NCI-H460 (cell line): ENCODE results near the gene NAP1L5. TPM values are rescaled to one million over a fixed set of nuclear protein-coding genes. Genes with fewer than 3 reads are reported as not detected.

ENCODE experiments used
- DNase-seq: peaks from one replicate; pipeline ENCODE4 v3.0.0-alpha.2; 2016; ENCODE audit warnings: low read depth; ENCODE audit errors: extremely low read depth
- total RNA-seq: library from RNA; depleted of rRNA; stranded (reverse); fragments of >200 nt; shearing (Covaris generic); gene quantifications from 2 replicates; pipeline ENCODE4 v1.2.3, GENCODE V29; 2014

NAP1L5 gene
- total RNA-seq, 1 experiment from 2014 or later = 4.8 TPM

- DNase-seq = no peak
These were observed 26.8 kb upstream of the NAP1L5 start for GRCh38 chr4:88724406-88724805.

GRCh38 chr4:88722828-88723227, 25.2 kb upstream of the NAP1L5 start:
- no peak for DNase-seq

- DNase-seq = no peak
These were observed 24.7 kb upstream of the NAP1L5 start for GRCh38 chr4:88722276-88722780.

GRCh38 chr4:88720451-88721428, 23.1 kb upstream of the NAP1L5 start:
- no peak for DNase-seq

- DNase-seq = no peak
These were observed 21.8 kb upstream of the NAP1L5 start for GRCh38 chr4:88719381-88719780.

GRCh38 chr4:88718098-88718497, 20.5 kb upstream of the NAP1L5 start:
- no peak for DNase-seq

GRCh38 chr4:88713782-88714181, 16.2 kb upstream of the NAP1L5 start:
- DNase-seq = no peak

- no peak for DNase-seq
These were observed 12.4 kb upstream of the NAP1L5 start for GRCh38 chr4:88709989-88710388.

GRCh38 chr4:88706574-88706973, 8.9 kb upstream of the NAP1L5 start:
- DNase-seq = peak; percentile 51

GRCh38 chr4:88705805-88706492, 8.3 kb upstream of the NAP1L5 start:
- no peak for DNase-seq

GRCh38 chr4:88705223-88705622, 7.6 kb upstream of the NAP1L5 start:
- DNase-seq = no peak

- no peak for DNase-seq
These were observed 5.2 kb upstream of the NAP1L5 start for GRCh38 chr4:88702782-88703181.

GRCh38 chr4:88698519-88698918, 890 bp upstream of the NAP1L5 start:
- no peak for DNase-seq

GRCh38 chr4:88697141-88697540, 488 bp downstream of the NAP1L5 start:
- no peak for DNase-seq

GRCh38 chr4:88696630-88697029, 999 bp downstream of the NAP1L5 start:
- no peak for DNase-seq

- DNase-seq = no peak
These were observed 3.8 kb downstream of the NAP1L5 start for GRCh38 chr4:88693792-88694191.

GRCh38 chr4:88690355-88690754, 7.3 kb downstream of the NAP1L5 start:
- DNase-seq = no peak

- DNase-seq = no peak
These were observed 16.4 kb downstream of the NAP1L5 start for GRCh38 chr4:88681209-88681608.

- DNase-seq = no peak
These were observed 22.1 kb downstream of the NAP1L5 start for GRCh38 chr4:88675543-88675942.

- DNase-seq = no peak
These were observed 22.6 kb downstream of the NAP1L5 start for GRCh38 chr4:88674979-88675378.

GRCh38 chr4:88674565-88674964, 23.1 kb downstream of the NAP1L5 start:
- no peak for DNase-seq

GRCh38 chr4:88673886-88674285, 23.7 kb downstream of the NAP1L5 start:
- no peak for DNase-seq
